OCI-LY1 (cell line): ENCODE measurements around the gene SPON2.

Experiments used
- H2AFZ ChIP-seq: fragments of 200-600 bp; sonication (generic), shearing (Covaris generic); 2 replicates; pipeline ENCODE4 v1.6.0; 2014; ENCODE audit warnings: antibody characterized with exemption, mild to moderate bottlenecking, low read length
- H3F3A ChIP-seq: fragments of 200-600 bp; sonication (generic), shearing (Covaris generic); 2 replicates; pipeline ENCODE4 v1.6.0; 2014; ENCODE audit warnings: mild to moderate bottlenecking, antibody characterized with exemption, low read length, moderate library complexity; ENCODE audit not compliant: insufficient read depth
- H3K27ac ChIP-seq: fragments of 200-600 bp; sonication (generic); 2 replicates; pipeline ENCODE4 v1.5.1; 2014; ENCODE audit warnings: low read length, mixed run types, mild to moderate bottlenecking, low read depth; ENCODE audit not compliant: poor library complexity, severe bottlenecking
- H3K27me3 ChIP-seq: fragments of 200-600 bp; sonication (generic); 2 replicates; pipeline ENCODE4 v1.6.0; 2014; ENCODE audit warnings: antibody characterized with exemption, mild to moderate bottlenecking, low read length, moderate library complexity; ENCODE audit not compliant: insufficient read depth
- H3K36me3 ChIP-seq: fragments of 200-600 bp; sonication (generic); 2 replicates; pipeline ENCODE4 v1.6.1; 2014; ENCODE audit warnings: mild to moderate bottlenecking, antibody characterized with exemption, low read length, moderate library complexity, mixed read lengths; ENCODE audit not compliant: insufficient read depth
- H3K4me1 ChIP-seq: fragments of 200-600 bp; sonication (generic); 2 replicates; pipeline ENCODE4 v1.5.1; 2014; ENCODE audit warnings: mild to moderate bottlenecking, low read length, moderate library complexity; ENCODE audit not compliant: insufficient read depth, severe bottlenecking
- H3K4me2 ChIP-seq: fragments of 200-600 bp; sonication (generic), shearing (Covaris generic); 2 replicates; pipeline ENCODE4 v1.6.1; 2014; ENCODE audit warnings: low read length
- H3K4me3 ChIP-seq: fragments of 200-600 bp; sonication (generic); 2 replicates; pipeline ENCODE4 v1.5.1; 2014; ENCODE audit warnings: low read length, low read depth, mild to moderate bottlenecking, mixed read lengths; ENCODE audit not compliant: poor library complexity, severe bottlenecking
- H3K79me2 ChIP-seq: fragments of 200-600 bp; shearing (Covaris generic); 2 replicates; pipeline ENCODE4 v1.6.1; 2016; ENCODE audit warnings: mixed run types, low read length, mixed read lengths; ENCODE audit not compliant: insufficient read depth
- H3K9ac ChIP-seq: fragments of 200-600 bp; sonication (generic), shearing (Covaris generic); 2 replicates; pipeline ENCODE4 v1.6.1; 2014; ENCODE audit warnings: mild to moderate bottlenecking, low read length, mixed read lengths
- H3K9me2 ChIP-seq: fragments of 200-600 bp; sonication (generic), shearing (Covaris generic); 2 replicates; pipeline ENCODE4 v1.6.1; 2014; ENCODE audit warnings: low read depth, mild to moderate bottlenecking, low read length, mixed read lengths
- H3K9me3 ChIP-seq: fragments of 200-600 bp; shearing (Covaris generic); 2 replicates; pipeline ENCODE4 v1.6.1; 2014; ENCODE audit warnings: low read length, mixed read lengths
- H4K20me1 ChIP-seq: fragments of 200-600 bp; sonication (generic), shearing (Covaris generic); 2 replicates; pipeline ENCODE4 v1.6.0; 2016; ENCODE audit warnings: mild to moderate bottlenecking, low read length; ENCODE audit not compliant: insufficient read depth
- EZH2 ChIP-seq: fragments of 200-600 bp; sonication (generic), shearing (Covaris generic); IDR thresholded peaks from 2 replicates; pipeline ENCODE4 v1.8.0; 2017; ENCODE audit warnings: borderline replicate concordance, mixed run types, mild to moderate bottlenecking, antibody characterized with exemption, low read length, moderate library complexity, mixed read lengths
- TF ChIP-seq, protein P1 (sequence below): fragments of 200-600 bp; sonication (generic), shearing (Covaris generic); IDR thresholded peaks from 2 replicates; pipeline ENCODE4 v1.5.1; 2017; ENCODE audit warnings: mild to moderate bottlenecking, antibody characterized with exemption, low read length, moderate library complexity, mixed read lengths

Gene SPON2

DNA sequence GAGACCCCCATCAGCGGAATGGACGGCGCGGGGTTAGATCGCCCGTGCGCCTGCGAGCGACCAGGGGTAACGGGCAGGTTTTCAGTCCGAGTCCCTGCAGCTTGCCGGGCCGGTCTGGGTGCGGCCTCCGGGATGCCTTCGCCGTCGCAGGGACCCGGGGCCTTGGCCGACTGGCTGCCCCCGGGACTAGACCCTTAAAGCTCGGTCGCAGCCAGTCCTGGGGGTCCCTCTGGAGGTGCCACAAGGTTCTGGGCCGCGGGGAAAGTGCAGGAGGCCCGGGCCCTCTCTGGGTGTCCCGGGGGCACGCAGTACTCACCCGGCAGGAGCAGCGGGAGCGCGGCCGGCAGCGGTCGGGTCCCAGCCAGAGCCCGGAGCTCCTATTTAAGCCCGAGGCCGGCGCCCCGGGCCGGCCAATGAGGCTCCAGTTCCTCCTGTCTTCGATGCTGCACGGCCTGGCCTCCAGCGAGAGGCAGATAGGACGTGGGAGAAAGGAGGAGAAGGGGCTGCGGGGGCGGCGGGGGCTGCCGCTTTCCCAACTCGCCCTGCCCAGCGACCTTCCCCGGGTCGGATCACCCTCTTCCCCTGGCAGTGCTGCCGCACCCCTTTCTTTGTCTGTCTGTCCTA lies at the start of gene SPON2:
Gene SPON2, minus strand, starts transcription at position 356 of the 624 bp plus-strand sequence.
- Histone ChIP-seq H4K20me1 (no peaks in the 10 kb centered on the region), H3K27ac (no peak within 1 kb of the TSS)

DNA sequence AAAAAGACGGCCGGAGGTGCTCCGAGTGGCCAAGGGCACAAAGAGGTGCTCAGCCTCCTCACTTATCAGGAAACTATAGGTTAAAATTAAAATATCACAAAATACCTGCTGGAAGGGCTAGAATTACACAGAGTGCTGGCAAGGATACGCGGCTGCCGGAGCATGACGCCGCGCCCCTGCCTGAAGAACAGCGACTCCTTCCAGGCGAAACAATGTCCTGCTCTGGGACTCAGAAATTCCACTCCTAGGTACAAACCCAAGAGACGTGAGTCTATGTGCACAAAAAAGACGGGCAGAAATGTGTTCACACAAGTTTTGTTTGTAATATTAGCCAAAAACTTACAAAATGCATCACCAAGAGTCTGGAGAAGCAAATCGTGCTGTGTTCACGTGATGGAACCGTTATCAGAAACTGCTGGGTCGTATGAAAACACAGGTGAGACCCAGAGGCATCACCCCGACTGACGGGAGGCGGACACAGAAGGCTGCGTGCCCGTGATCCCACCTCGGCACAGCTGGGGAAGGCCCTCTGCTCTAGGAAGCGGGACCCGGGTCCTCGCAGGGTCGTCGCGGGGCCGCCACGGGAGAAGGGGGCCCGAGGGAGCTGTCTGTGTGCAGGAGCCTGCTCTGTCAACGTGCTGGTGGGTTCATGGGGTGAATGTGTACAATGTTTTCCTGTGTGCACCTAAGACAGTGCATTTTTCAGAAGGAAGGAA lies 48.9 kb upstream of the SPON2 start:
- peaks cover 25% of the 10 kb centered on the region for H3K36me3 ChIP-seq
- peaks cover 54% of the 10 kb centered on the region for H3K4me1 ChIP-seq

More for the DNA sequence above, at the start of gene SPON2:
- Histone ChIP-seq H2AFZ (no peak within 1 kb of the TSS), H3K27me3 (no peaks in the 10 kb centered on the region), H3K4me2 (no peak within 1 kb of the TSS), H3K36me3 (no peaks in the 10 kb centered on the region), H3K9me3 (no peaks in the 10 kb centered on the region), H3K9ac (no peak within 1 kb of the TSS), H3K79me2 (no peaks in the 10 kb centered on the region), H3K4me3 (no peak within 1 kb of the TSS), H3K9me2 (no peaks in the 10 kb centered on the region), H3F3A (no peaks in the 10 kb centered on the region), H3K4me1 (no peaks in the 10 kb centered on the region)
- TF ChIP-seq, protein P1, sequence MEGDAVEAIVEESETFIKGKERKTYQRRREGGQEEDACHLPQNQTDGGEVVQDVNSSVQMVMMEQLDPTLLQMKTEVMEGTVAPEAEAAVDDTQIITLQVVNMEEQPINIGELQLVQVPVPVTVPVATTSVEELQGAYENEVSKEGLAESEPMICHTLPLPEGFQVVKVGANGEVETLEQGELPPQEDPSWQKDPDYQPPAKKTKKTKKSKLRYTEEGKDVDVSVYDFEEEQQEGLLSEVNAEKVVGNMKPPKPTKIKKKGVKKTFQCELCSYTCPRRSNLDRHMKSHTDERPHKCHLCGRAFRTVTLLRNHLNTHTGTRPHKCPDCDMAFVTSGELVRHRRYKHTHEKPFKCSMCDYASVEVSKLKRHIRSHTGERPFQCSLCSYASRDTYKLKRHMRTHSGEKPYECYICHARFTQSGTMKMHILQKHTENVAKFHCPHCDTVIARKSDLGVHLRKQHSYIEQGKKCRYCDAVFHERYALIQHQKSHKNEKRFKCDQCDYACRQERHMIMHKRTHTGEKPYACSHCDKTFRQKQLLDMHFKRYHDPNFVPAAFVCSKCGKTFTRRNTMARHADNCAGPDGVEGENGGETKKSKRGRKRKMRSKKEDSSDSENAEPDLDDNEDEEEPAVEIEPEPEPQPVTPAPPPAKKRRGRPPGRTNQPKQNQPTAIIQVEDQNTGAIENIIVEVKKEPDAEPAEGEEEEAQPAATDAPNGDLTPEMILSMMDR: no peak
- no peak for TF ChIP-seq EZH2

DNA sequence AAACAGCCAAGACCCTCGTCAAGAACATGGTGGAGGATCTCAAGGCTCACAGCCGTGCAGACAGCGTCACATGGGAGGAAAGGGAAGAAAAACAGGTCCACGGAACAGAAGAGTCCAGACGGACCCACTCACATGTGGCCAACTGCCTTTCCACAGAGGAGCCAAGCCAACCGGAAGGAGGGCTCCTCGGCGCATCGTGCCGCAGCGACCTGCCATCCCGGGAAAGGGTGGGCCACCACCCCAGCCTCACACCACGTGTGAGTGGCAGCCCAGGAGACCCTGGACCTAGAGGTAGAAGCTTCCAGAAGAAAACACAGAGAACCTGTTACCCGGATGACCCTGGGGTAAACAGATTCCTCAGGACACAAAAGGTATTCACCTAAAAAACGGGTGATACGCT lies 48.2 kb upstream of the SPON2 start:
- Histone ChIP-seq H3K79me2 (no peaks in the 10 kb centered on the region), H3K27ac (peak overlapping the region; percentile 28), H3K27me3 (no peaks in the 10 kb centered on the region), H3K4me1 (peaks cover 61% of the 10 kb centered on the region), H3K9ac (no peak overlapping the region), H4K20me1 (no peaks in the 10 kb centered on the region), H3K9me2 (no peaks in the 10 kb centered on the region), H2AFZ (no peak overlapping the region), H3K9me3 (no peaks in the 10 kb centered on the region), H3K4me3 (no peak overlapping the region), H3K4me2 (no peak overlapping the region), H3F3A (peaks cover 6% of the 10 kb centered on the region), H3K36me3 (peaks cover 25% of the 10 kb centered on the region)
- no peak for TF ChIP-seq EZH2
- TF ChIP-seq, protein P1: no peak

More for the DNA sequence above, 48.9 kb upstream of the SPON2 start:
- Histone ChIP-seq H2AFZ (no peak overlapping the region), H3K27me3 (no peaks in the 10 kb centered on the region), H3K79me2 (no peaks in the 10 kb centered on the region), H3K27ac (peak overlapping the region; percentile 59), H3K9me3 (no peaks in the 10 kb centered on the region), H3K4me3 (no peak overlapping the region), H3K9me2 (no peaks in the 10 kb centered on the region), H3F3A (peaks cover 6% of the 10 kb centered on the region), H3K9ac (no peak overlapping the region), H3K4me2 (no peak overlapping the region; the same call in 1 of the 2 replicates), H4K20me1 (no peaks in the 10 kb centered on the region)
- TF ChIP-seq EZH2: no peak
- TF ChIP-seq, protein P1: no peak
